Ascending aorta (tissue), 2 donors: Measurements from ENCODE around the gene PAF1. TPM values are rescaled to one million over a fixed set of nuclear protein-coding genes. Genes with fewer than 3 reads are reported as not detected.
"Not testable (repeated sequence)": the region's sequence is repeated elsewhere in the genome, so short reads cannot be mapped to it uniquely, and the experiment has no call there.

Source experiments
- DNase-seq, 2 donors: peaks; one replicate each; pipeline ENCODE4 v3.0.0-alpha.2; 2019; ENCODE audit warnings: low spot score in 2 of 2
- H3K27ac ChIP-seq, 2 donors: fragments of 200-600 bp; sonication (generic); one replicate each; pipeline ENCODE4 v1.5.1; 2016 to 2017; ENCODE audit warnings: mild to moderate bottlenecking in 1 of 2
- H3K27me3 ChIP-seq: fragments of 200-600 bp; sonication (generic); one replicate; pipeline ENCODE4 v1.5.1; 2017
- H3K36me3 ChIP-seq, 2 donors: fragments of 200-600 bp; sonication (generic); one replicate each; pipeline ENCODE4 v1.5.1; 2016
- H3K4me1 ChIP-seq, 2 donors: fragments of 200-600 bp; sonication (generic); one replicate each; pipeline ENCODE4 v1.5.1; 2016 to 2017; ENCODE audit warnings: mild to moderate bottlenecking in 1 of 2
- H3K4me3 ChIP-seq, 2 donors: fragments of 200-600 bp; sonication (generic); one replicate each; pipeline ENCODE4 v1.5.1; 2016 to 2017; ENCODE audit warnings: mild to moderate bottlenecking in 1 of 2
- H3K9me3 ChIP-seq, 2 donors: fragments of 200-600 bp; sonication (generic); one replicate each; pipeline ENCODE4 v1.5.1; 2016
- CTCF ChIP-seq, 3 experiments: fragments of 200-600 bp in 2 of 3; fragments of 450-650 bp in 1 of 3; sonication (generic) in 2 of 3; IDR thresholded peaks; one replicate each; pipeline ENCODE4 v1.5.1; 2016 to 2019; ENCODE audit warnings: antibody characterized with exemption in 3 of 3, mild to moderate bottlenecking in 1 of 3, moderate library complexity in 1 of 3
- intact Hi-C: fragments of 100-400 bp; cut with DNase I; formaldehyde crosslinking; loops from one replicate; pipeline ENCODE4 v1.15.1; 2023
- total RNA-seq: library from RNA; depleted of rRNA; stranded (reverse); fragments of >200 nt; gene quantifications from one replicate; pipeline ENCODE4 v1.1.0, GENCODE V29; 2016

PAF1 gene
- total RNA-seq, 1 donor from 2014 or later, result 12.7 TPM

- Histone ChIP-seq H3K4me1 (peaks cover 0 to 3% of the 10 kb centered on the region in 2 donors), H3K9me3 (no peaks in the 10 kb centered on the region), H3K36me3 (peaks cover 86 to 99% of the 10 kb centered on the region in 2 donors), H3K4me3 (no peak overlapping the region), H3K27me3 (no peaks in the 10 kb centered on the region), H3K27ac (no peak overlapping the region)
- DNase-seq, result no peak
- TF ChIP-seq CTCF (IDR thresholded peaks at IDR 0.05), result no peak
- intact Hi-C loops, result no loop called here
Measured at GRCh38 chr19:39382991-39383828, 7.7 kb downstream of the PAF1 start.

GRCh38 chr19:39381910-39382611, 8.8 kb downstream of the PAF1 start:
- Histone ChIP-seq H3K9me3 (no peaks in the 10 kb centered on the region), H3K36me3 (peaks cover 86 to 99% of the 10 kb centered on the region in 2 donors), H3K27me3 (no peaks in the 10 kb centered on the region), H3K4me3 (no peak overlapping the region), H3K4me1 (no peaks in the 10 kb centered on the region), H3K27ac (no peak overlapping the region)
- no peak for DNase-seq
- TF ChIP-seq CTCF (IDR thresholded peaks at IDR 0.05), result no peak
- intact Hi-C loops, result no loop called here

- H3K27me3 ChIP-seq, result no peaks in the 10 kb centered on the region
- no peak overlapping the region for H3K4me3 ChIP-seq
- H3K4me1 ChIP-seq, result no peaks in the 10 kb centered on the region
- intact Hi-C loops, result no loop called here
- peaks cover 86 to 99% of the 10 kb centered on the region in 2 donors for H3K36me3 ChIP-seq
- TF ChIP-seq CTCF (IDR thresholded peaks at IDR 0.05), result no peak
- H3K9me3 ChIP-seq, result no peaks in the 10 kb centered on the region
- peak overlapping the region in 1 of 2 donors; percentile 44 for H3K27ac ChIP-seq
- DNase-seq, result no peak
Measured at GRCh38 chr19:39380521-39381502, 10.1 kb downstream of the PAF1 start.

GRCh38 chr19:39379865-39380396, 11.0 kb downstream of the PAF1 start:
- Histone ChIP-seq H3K4me3 (no peak overlapping the region), H3K36me3 (peaks cover 85 to 100% of the 10 kb centered on the region in 2 donors), H3K27me3 (no peaks in the 10 kb centered on the region), H3K27ac (peak overlapping the region in 1 of 2 donors; percentile 44), H3K4me1 (no peaks in the 10 kb centered on the region), H3K9me3 (no peaks in the 10 kb centered on the region)
- intact Hi-C loops, result no loop called here
- no peak for DNase-seq
- TF ChIP-seq CTCF (IDR thresholded peaks at IDR 0.05), result no peak

GRCh38 chr19:39379366-39379765, 11.5 kb downstream of the PAF1 start:
- H3K9me3 ChIP-seq, H3K4me3 ChIP-seq, H3K4me1 ChIP-seq, H3K27me3 ChIP-seq, H3K27ac ChIP-seq, DNase-seq, intact Hi-C loops: not testable (repeated sequence)
- H3K36me3 ChIP-seq, result peaks cover 85 to 99% of the 10 kb centered on the region in 2 donors
